Activated CD4-positive, alpha-beta T cell treated with anti-CD3 and anti-CD28 coated beads, Interleukin-2, amount 50 U/mL, for 1 hour (primary cell): ENCODE measurements around the gene TSTD2.

Experiments used
- DNase-seq: peaks from one replicate; pipeline ENCODE4 v3.0.0-alpha.2; 2020

The TSTD2 gene

GRCh38 chr9:97632985-97633858, at the start of gene TSTD2, which contains the start of gene NCBP1:
Gene TSTD2 (minus strand): TSS chr9:97633368. CDS start chr9:97627562, 5,806 bp downstream.
Gene NCBP1 (plus strand): TSS chr9:97633821. CDS start chr9:97633882, 61 bp downstream.
- DNase-seq, result peak; percentile 94

- DNase-seq, result no peak
Measured at GRCh38 chr9:97682242-97682641, 49.1 kb upstream of the TSTD2 start.

DNA sequence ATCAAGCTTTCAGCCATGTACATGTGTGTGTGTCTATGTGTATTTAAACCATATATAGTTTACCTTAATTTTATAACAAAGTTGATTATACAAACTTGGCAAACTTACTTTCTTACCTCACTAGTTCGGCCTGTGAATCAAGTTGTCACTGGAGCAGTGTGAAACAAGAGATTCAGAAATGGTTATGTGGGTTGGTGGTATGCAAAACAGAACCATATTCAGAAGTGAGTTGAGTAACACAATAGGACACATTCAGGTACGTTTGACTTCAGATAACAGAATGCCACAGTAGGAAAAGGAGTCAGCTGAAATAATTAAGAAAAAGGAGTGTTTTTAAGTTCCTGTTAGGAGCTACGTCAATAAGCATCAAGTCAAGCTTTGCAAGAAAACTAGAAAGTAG, 42.5 kb upstream of the TSTD2 start:
- DNase-seq, result no peak

- no peak for DNase-seq
Measured at GRCh38 chr9:97673922-97674321, 40.8 kb upstream of the TSTD2 start.

DNA sequence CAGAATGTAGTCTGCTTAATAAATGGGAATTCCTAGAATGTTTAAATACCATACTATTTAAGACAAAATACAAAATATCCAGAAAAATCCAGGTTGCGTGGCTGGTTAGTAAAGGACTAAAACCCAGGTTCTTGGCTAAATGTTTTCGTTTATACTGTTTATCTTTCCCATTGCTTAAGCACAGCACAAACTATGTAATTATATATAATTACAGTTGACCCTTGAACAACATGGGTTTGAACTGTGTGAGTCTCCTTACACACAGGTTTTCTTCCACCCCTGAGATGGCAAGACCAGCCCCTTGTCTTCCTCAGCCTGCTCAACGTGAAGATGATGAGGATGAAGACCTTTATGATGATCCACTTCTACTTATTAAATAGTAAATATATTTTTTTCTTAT, 39.2 kb upstream of the TSTD2 start:
- DNase-seq, result no peak

DNA sequence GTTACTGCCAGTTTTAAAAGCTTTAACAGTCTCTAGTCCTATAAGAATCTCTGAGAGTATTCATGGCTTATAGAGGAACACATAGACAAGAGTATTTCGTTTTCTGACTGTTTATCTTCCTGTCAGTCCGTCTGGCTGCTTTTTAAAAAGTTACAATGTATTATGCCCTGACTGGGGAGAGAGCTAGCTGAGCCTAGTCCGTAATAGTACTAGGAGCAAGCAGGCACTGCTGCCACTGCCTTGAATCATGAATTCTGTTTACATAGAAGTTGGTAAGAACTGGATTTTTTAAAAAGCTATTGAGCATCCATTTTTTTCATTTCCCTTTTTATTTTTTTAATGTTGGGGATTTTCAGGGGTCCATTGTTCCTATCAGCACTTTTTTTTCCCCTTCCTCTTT, 37.4 kb upstream of the TSTD2 start:
- no peak for DNase-seq

DNA sequence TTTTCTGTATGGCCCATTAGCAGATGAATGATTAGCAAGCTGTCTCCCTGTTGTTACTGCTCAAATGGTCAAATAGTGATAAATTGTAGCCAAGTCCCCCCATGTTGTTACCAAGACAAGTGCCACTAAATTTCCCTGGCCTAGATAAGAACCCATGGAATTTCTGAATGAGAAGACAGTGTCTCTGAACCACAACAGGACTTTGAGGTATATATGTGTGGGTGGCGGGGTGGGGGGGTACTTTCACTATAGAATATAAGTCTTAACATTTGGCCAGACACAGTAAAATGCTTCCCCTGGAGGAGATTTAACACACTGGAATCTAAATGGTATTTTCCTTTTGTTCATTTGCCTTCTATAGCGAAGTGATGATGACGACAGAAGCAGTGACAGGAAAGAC, 35.3 kb upstream of the TSTD2 start:
- no peak for DNase-seq

- no peak for DNase-seq
Measured at GRCh38 chr9:97666907-97667686, 33.9 kb upstream of the TSTD2 start.

- no peak for DNase-seq
Measured at GRCh38 chr9:97665742-97666141, 32.6 kb upstream of the TSTD2 start.

DNA sequence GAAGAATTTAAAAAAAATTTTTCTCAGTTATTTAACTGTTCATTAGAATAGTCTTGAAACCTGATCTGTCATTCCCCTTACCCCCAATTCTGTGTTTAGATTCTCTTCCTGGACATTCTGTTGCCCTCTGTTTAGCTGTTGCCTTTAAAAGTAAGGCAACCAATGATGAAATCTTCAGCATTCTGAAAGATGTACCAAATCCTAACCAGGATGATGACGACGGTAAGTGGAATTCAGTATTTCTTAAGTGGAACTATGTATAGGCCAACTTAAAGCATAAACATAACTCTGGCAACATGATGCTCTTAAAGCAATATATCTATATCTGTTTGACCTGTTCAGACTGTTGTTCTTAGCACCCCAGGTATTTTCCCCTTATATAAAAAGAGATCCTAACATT, 27.7 kb upstream of the TSTD2 start:
- DNase-seq, result no peak

- no peak for DNase-seq
Measured at GRCh38 chr9:97660340-97660739, 27.2 kb upstream of the TSTD2 start.

GRCh38 chr9:97659771-97660170, 26.6 kb upstream of the TSTD2 start:
- DNase-seq, result no peak

DNA sequence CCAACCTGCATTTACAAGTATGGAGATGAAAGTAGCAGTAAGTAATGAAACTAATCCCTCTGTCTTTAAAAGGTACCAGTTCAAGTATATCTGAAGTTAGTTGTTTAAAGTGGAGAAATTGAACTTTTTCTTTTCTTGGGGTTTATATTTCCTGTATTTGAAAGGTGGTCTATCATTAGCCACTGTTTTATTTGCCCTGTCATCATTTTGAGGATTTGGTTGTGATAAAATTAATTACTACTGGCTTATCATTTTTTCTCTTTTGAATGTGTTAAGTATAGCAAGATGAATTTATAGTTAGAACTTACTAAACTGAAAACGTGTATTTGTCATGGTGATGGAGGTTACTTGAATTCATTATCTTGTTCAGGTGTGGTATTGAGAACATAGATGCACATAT, 25.5 kb upstream of the TSTD2 start:
- no peak for DNase-seq

DNA sequence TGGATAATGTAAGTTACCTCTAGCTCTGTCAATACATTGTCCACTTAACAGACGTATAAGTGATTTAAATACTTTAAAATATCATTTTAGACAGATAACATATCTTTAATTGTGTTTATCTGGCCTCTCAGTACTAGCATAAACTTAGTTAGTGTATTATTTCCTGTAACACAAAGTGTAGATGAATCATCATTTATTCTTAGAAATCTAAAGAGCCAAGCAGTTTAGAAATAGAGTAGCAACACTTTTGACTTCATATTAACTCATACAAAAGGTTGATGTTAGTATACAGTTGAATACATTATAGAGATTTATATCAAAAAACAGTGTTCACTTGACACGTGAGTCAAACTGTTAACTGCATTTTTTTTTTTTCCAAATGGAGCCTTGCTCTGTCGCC, 18.5 kb upstream of the TSTD2 start:
- DNase-seq, result no peak

DNA sequence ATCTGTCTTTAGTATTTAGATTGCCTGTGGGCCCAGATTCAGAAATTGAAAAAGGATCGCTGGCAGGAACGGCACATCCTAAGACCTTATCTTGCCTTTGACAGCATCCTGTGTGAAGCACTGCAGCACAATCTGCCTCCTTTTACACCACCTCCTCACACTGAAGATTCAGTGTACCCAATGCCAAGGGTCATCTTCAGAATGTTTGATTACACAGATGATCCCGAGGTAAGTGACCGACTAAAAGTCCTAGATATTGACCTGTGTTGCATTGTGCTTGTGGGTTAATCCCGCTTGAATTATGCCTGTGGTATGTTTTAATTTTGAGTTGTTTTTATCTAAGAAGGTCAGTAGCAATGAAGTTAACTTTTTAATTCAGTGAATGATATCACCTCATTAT, 14.8 kb upstream of the TSTD2 start:
- DNase-seq, result no peak

GRCh38 chr9:97645720-97646119, 12.6 kb upstream of the TSTD2 start:
- no peak for DNase-seq

DNA sequence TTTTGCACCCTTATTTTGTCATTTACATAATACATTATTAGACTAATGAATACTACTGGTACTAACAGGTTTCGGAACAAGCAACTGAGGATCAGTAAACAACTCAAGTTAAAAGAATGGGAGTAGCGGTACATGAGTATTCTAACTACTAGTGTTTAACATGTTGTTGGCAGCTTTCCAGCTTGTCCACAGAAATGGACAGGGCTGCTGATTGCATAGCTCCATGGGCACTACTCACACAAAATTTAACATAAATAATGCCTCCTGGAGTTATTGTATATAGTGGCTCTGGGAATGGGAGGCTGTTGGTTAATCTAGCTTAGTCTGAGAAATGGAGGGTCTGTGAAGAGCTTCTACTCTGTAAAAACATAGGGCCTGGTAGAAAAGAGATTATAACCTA, 7.2 kb upstream of the TSTD2 start:
- no peak for DNase-seq

DNA sequence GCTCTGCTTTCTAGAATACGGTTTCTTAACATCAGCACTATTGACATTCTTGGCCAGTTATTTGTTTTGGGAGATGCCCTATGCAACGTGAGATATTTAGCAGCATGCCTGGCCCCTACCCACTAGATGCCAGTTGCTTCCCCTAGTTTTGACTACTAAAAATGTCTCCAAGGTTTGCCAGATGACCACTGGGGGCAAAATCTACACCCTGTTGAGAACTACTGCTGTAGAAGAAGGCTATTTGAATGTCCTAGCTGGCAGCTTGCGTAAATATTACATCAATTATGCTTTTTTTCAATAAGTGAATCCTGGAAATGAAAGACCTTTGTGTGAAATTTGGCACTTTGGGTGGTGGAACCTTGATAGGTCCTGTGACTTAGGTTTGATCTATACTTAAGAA, 5.5 kb upstream of the TSTD2 start:
- no peak for DNase-seq

GRCh38 chr9:97636903-97637302, 3.7 kb upstream of the TSTD2 start:
- no peak for DNase-seq

GRCh38 chr9:97635026-97635425, 1.9 kb upstream of the TSTD2 start:
- DNase-seq, result no peak

GRCh38 chr9:97633859-97634490, 807 bp upstream of the TSTD2 start:
- DNase-seq, result no peak

GRCh38 chr9:97632248-97632984, 752 bp downstream of the TSTD2 start:
- DNase-seq, result peak; percentile 6

DNA sequence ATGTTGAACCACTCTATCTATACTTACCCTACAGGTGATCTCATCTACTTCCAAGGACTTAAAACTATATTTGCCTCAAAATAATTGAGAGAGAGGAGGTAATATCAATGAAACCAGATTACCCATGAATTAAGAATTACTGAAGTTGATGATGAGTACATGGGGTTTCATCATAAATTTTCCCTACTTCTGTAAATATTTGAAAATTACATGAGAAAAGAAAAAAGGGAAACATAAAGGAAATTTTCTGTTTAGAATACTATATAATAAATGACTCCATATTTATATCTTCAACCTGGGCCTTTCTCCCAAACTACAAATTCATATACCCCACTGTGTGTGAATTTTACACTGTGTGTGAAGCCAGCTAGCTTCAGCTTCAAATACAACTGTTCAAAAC, 2.6 kb downstream of the TSTD2 start:
- no peak for DNase-seq
